Transverse colon (tissue), 3 donors: ENCODE data around the gene CARD19.

Experiments used
- CTCF ChIP-seq, 5 experiments: fragments of 200-600 bp in 3 of 5; fragments of 450-650 bp in 2 of 5; sonication (generic) in 3 of 5; IDR thresholded peaks; 1 replicate in 2 of 5; 2 replicates in 3 of 5; pipeline ENCODE4 v1.5.1; 2016 to 2017; ENCODE audit warnings: antibody characterized with exemption in 5 of 5, inconsistent platforms in 3 of 5, mild to moderate bottlenecking in 2 of 5, moderate library complexity in 1 of 5
- EP300 ChIP-seq: sonication (generic); formaldehyde crosslinking; IDR thresholded peaks from one replicate; pipeline ENCODE4 v1.6.1; 2017; ENCODE audit warnings: antibody characterized with exemption, low read depth

DNA sequence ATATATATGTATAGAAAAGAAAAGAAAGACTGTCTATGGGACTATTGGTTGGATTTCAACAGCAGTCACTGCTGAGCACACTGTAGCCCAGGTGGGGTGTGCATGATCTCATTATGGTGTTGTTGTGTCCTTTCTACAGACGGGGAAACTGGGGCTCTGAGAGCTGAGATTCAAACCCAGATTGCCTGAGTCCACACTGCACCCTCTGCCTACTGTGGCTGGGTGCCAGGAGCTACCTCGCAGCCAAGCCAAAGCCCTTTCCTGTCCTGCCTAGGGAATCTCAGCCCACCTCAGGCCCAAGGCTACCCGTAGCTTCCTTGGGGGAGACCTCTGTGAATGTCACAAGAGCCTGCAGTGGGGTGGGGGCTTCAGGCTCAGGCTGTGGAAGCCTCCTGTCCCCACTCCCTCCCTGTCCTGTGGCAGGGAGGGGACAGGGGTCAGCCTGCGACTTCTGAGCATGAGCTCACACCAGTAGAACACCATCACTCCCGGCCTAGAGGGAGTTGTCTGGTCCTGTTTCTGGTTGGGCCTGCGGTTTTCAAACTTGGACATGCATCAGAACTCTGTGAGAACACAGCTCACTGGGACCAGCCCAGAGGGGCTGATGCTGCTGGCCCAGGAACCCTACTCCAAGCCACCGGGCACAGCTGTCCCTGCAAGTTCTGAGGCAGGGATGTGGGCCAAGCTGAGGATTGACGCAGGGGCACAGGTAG lies 45.9 kb downstream of the CARD19 start:
- TF ChIP-seq CTCF (IDR thresholded peaks at IDR 0.05) = no peak
- TF ChIP-seq EP300 = no peak
